GM19452 (cell line): ENCODE measurements around the gene CCDC91.
"Not testable (repeated sequence)": the region's sequence is repeated elsewhere in the genome, so short reads cannot be mapped to it uniquely, and the experiment has no call there.

Experiments used
- ATAC-seq: cut with Tn5 transposase; IDR thresholded peaks from one replicate; pipeline ENCODE4 v1.9.1; 2021; ENCODE audit not compliant: unreplicated experiment

CCDC91 gene

GRCh38 chr12:28278960-28279359 is 88.7 kb downstream of the CCDC91 start:
- no peak for ATAC-seq

DNA sequence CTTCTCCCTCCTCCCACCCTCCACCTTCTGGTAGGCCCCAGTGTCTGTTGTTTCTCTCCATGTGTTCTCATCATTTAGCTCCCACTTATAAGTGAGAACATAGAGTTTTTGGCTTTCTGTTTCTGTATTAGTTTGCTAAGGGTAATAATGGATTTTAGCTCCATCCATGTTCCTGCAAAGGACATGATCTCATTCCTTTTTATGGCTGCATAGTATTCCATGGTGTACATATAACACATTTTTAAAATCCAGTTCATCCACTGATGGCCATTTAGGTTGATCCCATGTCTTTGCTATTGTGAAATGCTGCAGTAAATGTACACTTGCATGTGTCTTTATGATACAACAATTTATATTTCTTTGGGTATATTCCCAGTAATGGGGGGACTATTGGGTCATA is 96.1 kb downstream of the CCDC91 start:
- no peak for ATAC-seq

- ATAC-seq = no peak
Measured at GRCh38 chr12:28290262-28290661, 100.0 kb downstream of the CCDC91 start.

DNA sequence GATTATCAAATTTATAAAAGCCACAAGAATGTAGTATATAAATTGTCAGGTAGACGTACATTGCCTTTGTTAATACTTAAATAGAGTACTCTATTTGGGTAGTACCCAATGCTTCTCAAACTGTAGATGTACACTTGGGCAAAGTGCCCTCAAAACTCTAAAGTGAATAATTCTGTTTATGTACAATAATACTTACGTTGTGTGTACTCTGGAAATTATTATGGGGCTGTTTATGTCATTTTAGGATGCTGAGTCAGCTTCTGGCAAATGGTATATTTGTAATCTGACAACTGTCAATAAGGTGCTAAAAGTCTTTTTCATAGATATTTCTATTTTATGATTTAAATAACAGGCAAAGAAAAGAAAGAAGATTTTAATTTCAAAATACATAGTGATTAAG is 102.4 kb downstream of the CCDC91 start:
- ATAC-seq = no peak

- no peak for ATAC-seq
Measured at GRCh38 chr12:28294300-28294699, 104.0 kb downstream of the CCDC91 start.

DNA sequence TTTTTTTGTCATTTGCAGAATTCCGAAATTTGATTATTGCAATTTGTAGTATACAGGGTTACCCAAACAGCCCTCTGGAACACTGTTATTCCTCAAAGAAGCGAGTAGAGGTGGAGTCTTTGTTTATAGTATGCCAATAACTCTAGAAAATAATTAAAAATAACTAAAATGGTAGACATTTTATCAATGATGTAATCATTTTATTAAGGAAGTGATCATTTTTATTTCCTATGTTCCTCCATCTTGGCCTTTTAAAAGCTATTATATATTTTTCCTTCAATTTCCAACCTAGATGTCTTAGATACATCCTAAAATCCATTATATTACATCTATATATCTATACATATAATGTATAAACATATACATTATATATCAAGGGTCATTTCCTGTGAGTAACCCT is 106.0 kb downstream of the CCDC91 start:
- ATAC-seq = no peak

DNA sequence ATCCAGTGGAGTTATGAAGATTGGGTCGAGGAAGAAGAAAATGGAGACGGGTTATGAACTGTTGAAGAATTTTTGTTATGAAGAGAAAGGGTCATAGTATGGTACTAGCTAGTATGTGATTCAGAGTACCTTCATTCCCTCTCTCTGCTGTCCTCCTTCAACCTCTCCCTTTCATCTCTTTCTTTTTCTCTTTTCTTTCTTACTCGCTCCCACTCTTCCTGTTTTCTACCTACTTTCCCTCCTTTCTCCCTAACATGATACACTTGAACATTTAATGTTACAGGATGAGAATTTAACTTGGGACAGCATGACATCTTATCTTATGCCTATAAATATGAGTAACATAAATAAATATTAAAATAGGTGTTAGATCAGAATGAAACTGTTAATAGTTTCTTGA is 112.9 kb downstream of the CCDC91 start:
- no peak for ATAC-seq

GRCh38 chr12:28306535-28306934 is 116.3 kb downstream of the CCDC91 start:
- no peak for ATAC-seq

- no peak for ATAC-seq
Measured at GRCh38 chr12:28308891-28309290, 118.6 kb downstream of the CCDC91 start.

DNA sequence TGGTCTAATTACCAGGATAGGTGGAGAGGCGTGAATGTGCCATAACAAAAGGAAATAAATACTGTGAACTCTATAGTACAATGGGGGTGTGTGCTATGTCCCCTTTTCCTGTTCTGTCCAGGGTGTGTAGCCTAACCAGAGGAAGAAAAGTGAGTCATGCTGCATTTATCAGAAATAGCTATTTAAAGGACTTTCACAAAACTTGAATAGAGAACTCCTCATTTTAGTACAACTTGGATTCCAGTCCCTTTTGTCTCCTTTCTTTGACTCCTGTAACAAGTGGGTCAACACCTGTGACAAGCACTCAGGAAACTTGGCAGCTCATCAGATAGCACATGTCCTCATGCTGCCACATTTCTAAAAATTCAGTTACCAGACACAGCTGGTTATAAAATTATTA is 123.4 kb downstream of the CCDC91 start:
- ATAC-seq = no peak

DNA sequence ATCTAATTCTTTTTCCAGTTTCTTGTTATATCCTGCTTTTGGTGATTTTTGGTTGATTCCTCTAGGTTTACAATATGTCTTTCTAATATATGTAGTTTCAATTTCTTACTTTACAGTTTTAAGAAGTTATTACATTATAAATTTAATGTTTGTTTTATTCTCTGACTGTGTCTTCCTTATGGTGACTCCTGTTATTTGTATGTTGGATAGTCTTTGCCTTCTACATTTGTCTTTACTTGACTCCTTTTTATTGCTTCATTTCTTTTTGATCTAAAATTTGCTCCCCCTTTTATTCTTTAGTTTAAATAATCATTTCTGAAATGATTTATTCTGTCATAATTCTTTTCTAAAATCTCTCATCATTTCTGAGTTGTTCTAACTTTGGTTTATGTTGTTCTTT is 125.8 kb downstream of the CCDC91 start:
- no peak for ATAC-seq

GRCh38 chr12:28318273-28318672 is 128.0 kb downstream of the CCDC91 start:
- no peak for ATAC-seq

DNA sequence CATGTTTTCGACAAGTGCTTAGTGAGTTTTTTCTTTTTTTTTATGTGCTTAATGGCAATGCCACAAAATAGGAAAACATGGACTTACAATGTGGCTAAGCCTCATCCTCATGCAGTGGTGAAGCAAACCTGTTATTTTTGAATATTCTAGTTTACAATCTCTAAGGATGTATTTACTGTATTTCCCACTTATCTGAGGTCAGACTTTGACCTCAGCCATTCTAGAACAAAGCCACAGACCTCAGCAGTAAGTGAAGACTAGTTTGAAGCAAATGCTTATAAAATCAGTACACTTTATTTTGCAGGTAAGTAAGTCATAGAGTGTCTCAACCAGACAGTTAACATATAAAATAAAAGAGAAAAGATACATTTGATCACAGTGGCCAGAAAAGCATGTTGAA is 130.1 kb downstream of the CCDC91 start:
- ATAC-seq = no peak

GRCh38 chr12:28327722-28328121 is 137.5 kb downstream of the CCDC91 start:
- ATAC-seq = no peak

GRCh38 chr12:28328967-28329366 is 138.7 kb downstream of the CCDC91 start:
- no peak for ATAC-seq

DNA sequence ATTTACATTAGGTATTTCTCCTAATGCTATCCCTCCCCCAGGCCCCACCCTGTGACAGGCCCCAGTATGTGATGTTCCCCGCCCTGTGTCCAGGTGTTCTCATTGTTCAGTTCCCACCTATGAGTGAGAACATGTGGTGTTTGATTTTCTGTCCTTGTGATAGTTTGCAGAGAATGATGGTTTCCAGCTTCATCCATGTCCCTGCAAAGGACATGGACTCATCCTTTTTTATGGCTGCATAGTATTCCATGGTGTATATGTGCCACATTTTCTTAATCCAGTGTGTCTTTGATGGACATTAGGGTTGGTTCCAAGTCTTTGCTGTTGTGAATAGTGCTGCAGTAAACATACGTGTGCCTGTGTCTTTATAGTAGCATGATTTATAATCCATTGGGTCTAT is 139.5 kb downstream of the CCDC91 start:
- ATAC-seq = not testable (repeated sequence)

GRCh38 chr12:28330232-28330631 is 140.0 kb downstream of the CCDC91 start:
- not testable (repeated sequence) for ATAC-seq

- ATAC-seq = no peak
Measured at GRCh38 chr12:28331130-28331529, 140.9 kb downstream of the CCDC91 start.

DNA sequence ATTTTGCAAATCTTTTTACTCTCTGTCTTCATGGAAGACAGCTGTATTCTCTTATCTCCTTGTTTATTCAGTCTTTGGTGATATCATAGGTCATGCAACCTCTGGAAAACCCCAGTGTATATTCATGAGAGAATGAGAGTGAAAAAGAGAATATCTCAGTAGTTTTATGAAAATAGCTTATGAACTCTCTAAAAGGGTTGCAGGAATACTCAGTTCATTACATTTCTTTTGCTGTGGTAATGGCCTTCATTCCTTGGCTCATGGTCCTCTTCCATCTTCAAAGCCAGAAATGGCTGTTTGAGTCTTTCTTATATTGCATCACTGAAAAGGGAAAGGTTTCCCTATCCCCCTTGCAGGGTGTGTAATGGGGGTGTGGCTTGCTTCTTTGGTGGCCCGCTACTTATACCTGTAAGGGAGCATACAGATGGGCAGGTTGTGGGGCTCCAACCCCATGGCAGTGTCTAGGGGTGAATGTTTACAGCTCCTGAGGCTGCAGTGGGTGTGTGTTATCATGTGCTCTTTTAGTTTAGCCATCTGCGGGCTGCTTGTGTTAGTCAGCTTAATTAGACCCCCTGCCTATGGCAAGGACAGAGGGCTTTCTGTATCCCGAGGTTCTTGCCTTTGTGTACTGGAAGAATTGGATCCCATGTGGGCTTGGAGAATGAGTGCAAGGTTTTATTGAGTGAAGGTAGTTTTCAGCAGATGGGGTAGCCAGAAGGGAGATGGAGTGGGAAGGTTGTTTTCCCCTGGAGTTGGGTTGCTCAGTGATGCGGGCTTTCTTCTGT is 150.2 kb downstream of the CCDC91 start:
- ATAC-seq = no peak

- no peak for ATAC-seq
Measured at GRCh38 chr12:28343713-28344112, 153.5 kb downstream of the CCDC91 start.

DNA sequence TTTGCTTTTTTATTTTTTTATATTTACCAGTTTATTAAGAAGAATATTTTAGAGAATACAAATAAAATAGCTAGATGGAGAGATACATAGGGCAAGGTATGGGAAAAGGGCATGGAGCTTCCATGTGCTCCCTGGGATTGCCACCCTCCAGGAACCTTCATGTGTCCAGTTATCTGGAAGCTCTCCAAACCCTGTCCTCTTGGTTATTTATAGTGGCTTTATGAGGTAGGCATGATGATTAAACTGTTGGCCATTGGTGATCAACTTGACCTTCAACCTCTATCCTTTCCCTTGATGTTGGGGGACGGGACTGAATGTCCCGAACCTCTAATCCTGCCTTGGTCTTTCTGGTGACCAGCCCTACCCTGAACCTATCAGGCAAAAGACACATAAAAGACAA is 156.3 kb downstream of the CCDC91 start:
- ATAC-seq = no peak

DNA sequence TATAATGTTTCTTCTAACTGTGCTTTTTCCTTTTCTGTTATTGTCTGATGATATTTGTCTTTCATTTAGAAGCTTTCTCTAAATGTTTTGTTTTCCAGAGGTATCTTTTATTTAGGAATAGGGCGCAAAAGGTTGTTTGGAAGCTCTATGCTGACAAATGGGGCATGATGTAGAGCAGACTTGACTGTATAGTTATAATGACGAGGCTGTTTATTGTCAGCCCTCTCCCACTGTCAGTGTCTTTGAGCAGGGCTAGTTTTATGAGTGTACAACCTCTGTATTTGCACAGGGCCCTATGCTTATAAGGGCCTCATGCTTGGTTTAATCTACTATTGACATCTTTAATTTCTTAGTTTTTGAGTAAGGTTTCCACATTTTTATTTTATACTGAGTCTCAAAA is 158.9 kb downstream of the CCDC91 start:
- no peak for ATAC-seq

DNA sequence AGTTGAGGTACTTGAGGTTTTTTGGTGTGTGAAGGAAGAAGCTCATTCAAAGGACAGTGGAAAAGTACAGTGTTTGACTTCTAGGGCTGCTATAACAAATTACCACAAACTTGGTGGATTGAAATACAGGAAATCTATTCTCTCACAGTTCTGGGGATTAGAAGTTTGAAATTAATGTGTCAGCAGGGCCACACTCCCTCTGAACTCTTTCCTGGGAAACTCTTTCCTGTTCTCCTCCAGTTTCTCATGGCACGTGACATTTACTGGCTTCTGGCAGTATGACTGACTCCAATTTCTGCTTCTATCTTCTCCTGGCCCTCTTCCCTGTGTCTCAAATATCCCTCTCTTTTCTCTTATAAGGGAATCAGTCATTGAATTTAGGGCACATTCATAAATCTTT is 160.2 kb downstream of the CCDC91 start:
- no peak for ATAC-seq
